Left forelimb (tissue), 1 donor: ENCODE measurements around the gene CBX8.

Experiments
- DNase-seq: peaks from one replicate; pipeline ENCODE4 v3.0.0-alpha.2; 2018; ENCODE audit warnings: low spot score

CBX8 gene

DNA sequence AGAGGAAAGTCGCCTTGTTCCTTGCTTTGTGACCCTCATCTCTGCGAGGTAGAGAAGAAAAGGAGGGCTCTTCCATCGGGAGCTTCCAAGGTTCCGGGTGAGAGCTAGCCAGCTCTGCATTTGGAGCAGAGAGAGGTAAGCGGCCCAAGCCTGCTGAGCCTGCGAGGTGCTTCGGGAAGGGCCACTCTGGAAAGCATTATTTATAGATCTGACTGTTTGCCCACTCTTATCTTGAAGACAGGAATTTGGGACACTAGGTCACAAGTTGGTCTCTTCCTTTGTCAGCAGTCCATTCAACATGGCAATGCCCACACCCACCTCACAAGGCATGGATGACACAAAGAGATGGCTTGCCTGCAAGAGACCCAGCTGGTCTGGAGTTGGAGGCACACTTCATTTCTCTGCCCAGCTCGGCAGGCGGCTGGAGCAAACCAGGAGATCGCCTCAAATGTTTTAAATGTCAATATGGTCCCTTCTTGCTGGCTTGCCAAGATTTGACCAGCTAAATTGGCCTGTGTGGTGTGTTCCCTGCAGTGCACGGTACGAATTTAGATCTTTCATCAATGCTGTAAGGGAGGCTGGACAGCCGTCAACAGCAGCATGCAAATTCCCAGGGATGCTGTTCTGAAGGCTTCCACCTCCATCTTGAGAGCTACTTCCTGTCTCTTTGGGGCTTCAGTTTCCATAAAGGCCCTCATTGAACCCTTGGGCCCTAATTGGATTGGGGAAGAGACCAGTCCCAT is 22.8 kb upstream of the CBX8 start:
- no peak for DNase-seq

DNA sequence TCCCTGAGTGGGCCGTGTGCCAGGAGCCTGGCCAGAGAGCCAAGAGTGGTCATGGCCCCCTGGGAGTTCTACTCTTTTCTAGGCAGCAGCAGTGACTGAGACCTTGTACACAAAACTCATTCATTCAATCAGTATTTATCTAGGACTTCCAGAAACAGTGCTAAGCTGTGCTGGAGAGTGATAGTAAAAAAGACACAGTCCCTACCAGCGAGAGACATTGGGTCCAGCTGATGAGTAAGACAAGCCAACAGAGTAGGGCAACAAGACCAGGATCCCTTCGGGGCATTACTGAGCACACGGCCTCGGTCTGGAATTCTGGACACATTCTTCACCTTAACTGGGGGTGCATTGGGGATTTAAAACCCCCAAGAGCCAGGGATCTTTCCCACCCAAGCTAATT is 22.2 kb upstream of the CBX8 start:
- no peak for DNase-seq

DNA sequence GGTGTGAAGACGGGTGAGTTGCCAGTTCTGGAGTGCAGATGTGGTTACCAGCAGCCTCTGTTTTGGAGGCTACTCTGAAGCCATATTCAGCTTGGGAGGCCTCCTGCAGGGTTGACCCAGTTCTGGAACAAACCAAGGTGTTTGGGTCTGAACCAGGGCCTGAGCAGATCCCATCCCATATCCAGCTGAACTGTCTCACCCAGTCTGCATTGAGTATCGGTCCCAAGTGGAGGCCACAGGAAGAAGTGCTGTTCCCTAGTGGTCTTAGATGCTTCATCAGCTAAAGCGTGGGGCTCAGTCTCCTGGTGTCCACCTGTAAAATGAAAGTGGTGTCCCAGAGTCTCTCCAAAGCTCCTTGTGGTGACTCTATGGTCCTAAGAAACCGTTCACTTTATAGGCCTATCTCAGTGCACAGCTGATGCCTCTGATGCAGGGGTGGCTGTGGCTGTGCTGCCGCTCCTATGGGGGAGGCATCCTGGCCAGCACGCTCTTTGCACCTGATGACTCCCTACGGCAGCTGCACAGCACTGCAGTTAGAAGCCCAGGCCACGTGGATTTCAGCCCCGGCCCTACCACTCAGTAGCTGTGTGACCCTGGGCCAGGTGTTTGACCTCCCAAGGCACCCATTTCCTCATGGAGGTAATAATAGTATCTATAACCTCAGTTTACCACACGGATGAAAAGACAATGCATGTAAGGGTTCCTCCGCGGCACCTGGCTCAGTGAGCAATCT is 21.3 kb upstream of the CBX8 start:
- DNase-seq = no peak

DNA sequence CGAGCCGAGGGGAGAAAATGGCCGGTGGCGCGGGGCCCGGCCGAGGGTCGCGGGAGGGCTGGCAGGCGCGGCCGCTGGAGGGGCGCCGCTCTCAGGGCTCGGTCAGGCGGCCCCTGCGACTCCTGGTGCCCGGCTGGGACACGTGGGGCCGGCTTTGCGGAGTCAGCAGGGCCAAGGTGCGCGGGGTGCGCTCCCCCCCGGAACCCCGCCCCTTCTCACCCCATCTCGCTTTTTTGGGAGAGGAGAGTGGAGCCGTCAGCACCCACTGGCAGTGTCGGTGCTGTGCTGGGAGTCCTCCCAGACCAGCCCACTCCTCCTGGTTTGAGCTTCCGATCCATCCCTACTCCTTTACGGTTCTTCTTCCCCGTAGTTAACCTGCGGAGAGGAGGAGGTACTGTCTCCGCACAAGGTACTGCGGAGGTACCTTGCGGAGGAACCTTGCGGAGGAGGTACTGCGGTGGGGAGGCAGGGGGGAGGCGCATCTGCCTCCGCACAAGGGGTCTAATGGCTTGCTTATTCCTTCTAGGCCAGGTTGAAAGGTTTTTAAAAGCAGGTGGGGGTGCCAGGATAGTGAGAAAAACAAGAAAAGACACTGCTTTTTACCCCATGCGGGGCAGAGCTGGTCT is 19.1 kb upstream of the CBX8 start:
- DNase-seq = no peak

DNA sequence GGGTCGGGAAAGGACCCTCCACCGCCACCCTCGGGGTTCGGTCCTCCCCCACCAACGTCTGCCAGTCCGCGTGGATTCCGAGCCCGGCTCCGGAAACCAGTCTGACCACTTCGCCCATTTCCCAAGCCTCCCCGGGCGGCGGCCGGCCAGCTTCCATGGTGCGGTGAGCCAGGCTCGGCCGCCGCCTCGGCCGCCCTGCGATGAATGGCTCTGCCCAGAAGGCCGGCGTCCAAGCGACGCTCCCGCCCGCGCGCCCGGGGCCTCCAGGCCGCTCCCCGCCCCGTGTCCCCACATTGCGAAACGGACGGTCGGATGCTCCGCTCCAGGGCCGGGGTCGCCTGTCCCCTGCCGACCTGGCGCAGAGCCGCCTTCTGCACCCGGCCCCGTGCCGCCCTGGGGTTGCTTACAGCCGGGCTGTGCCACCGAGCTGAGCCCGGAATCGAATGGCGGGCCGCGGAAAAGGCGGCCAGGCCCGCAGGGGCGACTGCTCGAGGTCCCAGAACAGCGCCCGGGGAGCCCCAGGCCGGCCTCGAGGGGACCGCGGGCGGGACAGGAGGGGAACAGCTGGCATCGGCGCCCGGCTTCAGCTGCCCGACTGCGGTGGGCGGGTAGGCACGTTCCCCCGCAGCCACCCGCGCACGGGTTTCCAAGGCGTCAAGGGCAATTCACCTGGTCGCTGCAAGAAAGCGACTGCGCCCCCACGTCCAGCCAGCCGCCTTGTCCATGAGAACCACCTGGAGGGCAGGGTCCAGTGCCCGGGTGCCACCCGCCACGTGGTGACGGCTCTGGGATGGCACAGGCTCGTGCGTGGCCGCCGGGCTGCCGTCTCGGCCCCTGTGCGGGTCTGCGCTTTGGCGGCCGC is 18.3 kb upstream of the CBX8 start:
- DNase-seq = no peak

DNA sequence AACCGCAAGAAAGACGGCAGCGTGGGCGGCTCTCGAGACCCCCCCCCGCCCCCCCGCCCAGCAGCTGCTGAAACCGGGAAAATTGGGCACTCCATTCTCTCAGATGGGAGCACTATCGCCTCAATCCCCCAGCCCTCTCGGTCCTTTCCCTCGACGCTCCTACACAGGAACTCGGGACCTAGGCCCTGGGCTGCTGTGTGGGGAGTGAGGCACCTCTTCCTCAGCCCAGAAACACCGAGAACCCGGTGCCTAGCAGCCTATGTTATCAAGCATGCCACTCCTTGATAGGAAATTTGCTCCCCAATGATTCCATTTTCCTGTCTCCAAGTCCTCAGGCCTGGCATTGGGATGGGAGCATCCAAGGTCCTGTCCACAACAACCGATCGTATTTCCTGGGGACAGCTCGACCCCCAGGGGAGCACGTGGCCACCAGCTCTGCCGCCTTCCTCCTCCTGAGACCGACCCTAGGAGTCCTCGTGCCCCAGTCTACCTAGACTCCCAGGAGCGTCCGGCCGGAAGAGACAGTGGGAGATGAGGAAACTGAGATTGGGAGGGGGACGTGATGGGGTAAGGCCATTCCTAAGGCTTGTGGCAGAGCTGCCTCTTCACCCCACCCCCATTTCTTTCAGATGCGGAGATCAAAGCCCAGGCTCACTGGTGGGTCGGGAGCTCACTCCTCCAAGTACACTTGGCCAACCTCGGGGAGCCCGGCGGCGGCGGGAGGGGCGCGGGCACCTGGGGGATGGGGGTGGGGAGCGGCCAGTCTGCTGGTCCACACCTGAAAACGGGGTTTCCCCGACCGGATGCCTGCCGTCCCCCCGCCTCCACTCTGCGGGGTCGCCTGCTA is 17.5 kb upstream of the CBX8 start:
- DNase-seq = no peak

DNA sequence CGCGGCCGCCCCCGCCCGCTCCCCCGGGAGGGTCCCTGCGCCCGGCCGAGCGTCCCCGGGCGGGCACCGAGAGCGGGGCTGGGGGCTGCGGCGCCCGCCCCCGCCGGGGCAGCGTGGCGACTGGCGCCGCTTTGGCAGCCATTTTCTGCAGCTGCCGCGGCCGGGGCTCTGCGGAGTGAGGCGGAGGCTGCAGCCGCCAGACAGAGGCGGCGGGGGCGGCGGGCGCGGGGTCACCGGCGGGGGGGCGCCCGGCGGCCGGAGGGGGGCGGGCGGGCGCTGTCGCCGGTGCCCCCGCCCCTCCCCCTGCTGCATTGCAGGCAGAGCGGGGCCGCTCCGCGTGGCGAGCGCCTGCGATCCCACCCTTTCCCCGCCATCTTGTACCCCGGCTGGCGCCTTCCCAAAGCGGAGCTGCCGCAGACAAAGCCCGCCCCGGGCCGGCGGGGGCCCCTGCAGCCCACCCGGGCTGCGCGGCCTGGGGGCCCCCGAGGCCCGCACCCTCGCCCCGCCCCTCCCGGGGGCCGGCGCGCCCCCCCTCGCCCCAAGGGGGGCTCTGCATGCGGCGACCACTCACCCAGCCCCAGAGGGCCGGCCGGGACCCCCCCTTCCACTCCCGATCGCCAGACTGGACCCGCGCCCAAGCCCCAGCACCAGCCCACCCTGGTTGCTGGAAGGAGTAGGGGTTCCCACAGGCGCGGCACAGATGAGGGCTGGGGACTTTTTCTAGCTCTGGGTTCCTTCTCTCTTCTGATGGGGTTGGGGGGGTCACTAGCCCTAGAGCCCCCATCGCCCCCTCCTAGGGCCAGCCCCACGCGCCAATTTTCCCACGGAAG is 16.6 kb upstream of the CBX8 start:
- no peak for DNase-seq

DNA sequence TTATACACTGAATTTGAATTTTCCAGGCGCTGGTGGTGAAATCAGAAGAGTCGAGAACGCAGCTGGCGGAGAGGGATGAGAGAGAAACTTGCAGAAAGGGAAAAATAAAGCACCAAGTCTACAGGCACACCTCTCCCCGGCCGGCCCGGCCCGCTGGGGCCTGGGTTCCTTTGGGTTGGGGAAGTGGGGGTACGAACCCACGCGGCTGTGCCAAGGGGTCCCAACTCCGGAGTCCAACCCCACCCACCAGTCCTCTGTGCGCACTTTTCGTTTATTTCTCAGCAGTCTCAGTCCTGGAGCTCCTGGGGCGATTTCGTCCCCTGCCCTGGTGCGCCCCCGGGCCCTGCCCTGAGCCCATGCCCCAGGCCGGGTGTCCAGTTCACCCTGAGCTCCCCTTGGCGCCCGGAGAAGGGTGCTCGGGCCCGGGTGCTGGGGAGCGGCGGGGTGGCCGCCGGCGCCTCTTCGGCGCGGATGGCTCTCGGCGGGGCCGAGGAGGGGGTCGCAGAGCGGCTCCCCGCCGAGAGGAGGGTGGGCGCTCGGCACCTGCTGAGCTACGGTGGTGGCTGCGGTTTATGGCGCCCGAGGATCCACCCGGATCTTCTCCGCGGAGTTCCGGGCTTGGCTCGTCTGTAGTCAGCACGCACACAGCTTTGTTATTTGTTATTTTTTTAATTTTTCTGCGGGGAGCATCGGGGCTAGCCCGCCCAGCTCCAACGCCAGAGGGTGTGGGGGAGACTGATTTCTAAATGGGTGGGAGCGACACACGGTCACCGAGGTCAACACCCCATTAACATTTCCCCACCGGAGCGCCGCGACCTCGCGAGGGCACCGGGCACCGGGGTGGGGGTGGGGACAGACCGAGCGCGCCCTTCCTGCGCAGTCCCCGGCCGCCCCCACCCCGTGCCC is 15.7 kb upstream of the CBX8 start:
- no peak for DNase-seq

DNA sequence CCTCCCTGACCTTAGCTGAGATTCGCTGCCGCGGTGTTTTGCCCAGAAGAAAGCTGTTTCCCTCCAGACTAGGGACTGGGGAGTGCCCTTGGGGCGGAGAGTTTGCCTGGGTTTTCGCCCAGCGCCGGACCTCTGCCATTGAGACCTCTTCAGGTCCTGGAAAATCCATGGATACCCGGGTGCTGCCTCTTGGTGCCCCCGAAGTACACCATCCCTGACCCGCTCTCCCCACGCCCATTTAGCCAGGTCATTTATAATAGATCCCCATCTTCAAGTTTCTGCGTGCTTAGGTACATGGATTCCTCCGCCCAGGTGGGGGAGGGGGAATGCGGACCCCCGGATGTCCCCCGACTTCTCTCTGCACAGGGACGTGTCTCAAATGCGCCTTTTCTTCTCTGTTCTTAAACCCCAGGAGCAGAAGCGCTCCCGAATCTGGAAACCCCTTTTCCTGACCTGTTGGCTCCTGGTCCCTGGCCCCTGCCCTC is 15.0 kb upstream of the CBX8 start:
- no peak for DNase-seq

DNA sequence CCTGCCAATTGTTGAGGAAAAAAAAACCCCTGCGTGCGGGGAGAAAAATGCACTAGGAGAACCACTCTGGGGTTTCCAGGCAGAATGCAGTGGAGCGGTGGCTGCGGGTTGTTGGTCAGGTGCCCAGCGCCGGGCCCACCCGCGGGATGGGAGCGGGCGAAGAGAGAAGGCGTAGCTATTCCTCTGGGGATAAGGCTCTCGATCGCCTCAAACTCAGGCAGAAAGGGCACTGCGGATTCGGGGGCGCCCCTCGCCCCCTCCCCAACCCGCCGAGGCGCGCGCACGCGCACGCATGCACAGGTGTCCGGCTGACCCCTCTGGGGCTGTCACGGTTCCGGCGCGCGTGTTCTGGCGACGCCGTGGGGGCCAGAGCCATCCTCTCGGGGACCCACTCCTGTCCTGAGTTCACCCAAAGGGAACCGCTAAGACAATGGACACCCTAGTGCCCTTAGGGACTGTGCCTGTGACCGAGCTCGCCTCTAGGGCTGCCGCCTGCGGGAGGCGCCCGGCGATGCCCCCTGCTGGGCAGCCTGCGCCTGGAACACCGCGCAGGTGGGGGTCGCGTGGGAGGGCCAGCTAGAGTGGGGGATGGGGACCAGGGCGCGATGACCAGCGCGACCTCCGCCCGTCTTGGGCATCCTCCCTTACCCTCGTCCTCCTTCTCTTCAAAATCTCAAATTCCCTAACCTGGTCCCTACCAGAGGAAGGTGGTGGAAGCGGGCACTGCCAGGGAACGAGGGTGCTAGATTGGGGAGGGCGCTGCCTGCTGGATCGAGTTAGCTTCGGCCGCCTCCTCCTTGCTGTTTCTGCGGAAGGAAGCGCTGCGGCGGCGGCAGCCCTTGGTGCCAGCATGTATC is 14.4 kb upstream of the CBX8 start:
- DNase-seq = no peak

DNA sequence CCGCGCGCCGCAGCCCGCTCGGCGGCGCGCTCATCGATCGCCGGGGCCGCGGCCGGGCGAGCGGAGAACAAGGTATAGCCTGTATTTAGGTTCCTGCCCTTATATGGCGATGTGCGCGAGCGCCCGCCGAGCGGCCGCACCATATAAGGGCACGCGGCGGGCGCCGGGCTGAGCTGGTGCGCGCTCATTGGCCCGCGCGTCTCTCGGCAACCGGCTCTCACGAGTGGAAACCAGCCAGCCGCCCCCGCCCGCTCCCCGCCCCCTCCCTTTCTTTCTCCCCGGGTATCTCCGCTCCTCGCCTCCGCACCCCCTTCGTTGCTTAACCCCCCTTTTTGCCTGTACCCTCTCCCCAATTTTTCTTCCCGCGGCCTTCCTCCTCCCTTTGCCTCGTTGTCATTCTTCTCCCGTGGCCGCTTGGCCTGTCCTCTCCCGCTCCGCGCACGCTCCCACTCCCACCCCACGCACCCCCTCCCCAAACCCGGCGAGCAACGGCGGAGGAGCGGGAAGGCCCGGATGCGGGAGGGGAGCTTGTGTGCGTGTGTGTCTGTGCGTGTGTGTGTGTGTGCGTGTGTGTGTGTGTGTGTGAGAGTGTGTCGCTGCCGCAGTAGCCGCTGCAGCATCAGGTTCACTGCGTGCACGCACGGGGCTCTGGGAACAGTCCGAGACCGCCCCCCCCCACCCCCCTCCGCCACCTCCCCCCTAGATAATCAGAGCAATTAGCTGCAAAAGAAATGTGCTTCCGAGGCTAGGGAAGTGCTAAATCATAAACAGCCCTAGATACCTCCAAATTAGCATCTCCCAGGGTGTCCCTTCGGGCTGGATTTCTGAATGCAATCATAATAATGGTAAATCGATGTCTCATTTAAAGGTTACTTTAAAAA is 13.5 kb upstream of the CBX8 start:
- DNase-seq = no peak

DNA sequence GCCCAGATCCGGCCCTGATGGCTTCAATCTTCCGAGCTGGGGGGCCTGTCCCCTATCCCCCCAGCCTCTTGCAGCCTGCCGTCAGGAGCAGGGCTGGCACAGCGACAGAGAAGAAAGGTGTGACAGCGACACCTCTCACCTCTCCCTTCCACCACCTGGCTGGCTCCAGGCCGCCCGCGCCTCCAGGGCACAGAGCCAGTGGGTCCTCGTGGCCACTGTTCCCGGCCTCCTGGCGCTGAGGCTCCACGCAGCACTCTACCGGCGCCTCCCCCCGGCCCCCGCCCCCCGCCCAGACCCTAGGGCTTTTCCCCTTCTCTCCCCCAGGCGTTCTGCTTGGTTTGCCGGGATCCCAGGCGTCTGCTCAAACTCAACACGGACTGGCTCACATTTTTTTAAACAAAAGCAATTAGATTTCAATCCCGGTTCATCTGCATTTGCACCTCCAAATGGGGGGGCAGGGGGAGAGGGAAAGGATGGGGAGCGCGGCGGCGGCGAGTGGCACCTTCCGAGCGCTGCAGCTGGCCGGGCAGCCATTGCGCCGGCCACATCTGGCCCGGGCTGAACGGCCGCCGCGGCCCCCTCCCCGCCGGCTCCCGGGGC is 12.8 kb upstream of the CBX8 start:
- DNase-seq = no peak

DNA sequence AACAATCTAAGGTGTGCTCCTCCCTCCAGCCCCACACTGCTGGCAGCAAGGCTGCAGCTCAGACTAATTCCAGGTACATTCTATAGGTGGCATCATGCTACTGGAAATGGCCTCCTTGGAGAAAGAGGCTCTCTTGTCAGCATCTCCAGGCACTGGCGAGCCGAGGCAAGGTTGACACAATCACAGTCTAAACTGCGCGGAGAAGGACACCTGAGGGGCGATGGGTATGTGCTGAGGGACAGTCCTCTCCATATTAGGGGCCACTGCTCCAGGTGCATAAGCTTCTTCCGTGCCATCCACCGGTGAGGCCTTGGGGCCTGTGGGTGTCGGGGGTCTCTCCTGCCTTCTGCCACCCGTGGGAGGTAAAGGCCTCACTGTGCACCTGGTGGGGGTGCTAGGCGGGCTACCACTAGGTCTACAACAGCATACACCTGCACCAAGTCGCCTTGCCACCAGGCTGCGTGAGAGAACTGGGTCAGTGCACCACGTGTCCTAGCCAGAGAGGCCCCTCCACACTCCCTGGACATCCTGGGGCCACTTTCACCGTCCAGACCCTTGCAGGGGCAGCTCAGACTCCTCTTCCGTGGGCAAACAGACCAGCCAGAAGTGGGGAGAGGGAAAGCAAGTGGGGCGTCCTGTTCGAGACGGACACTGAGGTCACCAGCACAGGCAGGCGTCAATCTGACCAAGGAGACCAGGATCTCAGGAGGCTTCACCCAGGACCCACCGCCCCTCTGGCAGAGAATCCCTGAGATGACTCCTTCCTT is 12.1 kb upstream of the CBX8 start:
- no peak for DNase-seq

DNA sequence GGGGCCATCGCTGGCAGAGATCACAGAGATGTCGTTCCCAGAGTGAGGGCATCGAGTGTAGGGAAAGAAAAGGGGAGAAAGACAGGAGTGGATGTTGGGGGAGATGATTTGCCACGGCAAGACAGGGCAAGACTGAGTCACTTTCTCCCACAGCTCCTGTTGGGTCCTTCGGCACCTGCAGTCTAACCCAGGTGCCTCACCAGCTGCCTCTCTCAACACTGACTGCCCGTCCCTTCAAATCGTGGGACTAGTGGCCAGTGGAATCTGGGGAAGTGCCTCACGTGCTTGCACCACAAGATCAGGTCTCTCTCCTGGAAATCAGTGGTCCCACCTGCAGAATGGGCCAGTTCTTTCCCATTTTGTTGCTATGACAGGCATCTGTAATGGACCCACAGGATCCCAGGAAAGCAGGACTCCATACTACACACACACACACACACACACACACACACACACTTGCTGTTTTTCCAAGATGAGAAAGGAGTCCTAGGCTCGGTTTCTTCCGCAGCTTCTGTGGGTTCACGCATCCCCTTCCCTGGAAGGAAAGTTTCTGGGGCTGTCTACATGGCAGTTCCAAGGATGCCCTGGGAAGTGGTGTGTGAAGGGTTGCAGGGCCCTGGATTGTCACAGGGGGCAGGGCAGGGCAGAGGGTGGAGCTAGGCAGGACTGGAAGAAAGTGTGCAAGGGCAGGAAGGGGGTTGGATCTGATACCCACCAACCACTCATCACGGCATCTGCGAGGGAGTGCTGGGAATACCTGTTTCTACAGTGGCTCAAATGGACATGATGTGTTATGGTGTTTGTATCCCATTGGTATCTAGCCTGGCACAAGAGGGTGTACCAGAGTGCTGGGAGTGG is 10.2 kb upstream of the CBX8 start:
- DNase-seq = no peak

DNA sequence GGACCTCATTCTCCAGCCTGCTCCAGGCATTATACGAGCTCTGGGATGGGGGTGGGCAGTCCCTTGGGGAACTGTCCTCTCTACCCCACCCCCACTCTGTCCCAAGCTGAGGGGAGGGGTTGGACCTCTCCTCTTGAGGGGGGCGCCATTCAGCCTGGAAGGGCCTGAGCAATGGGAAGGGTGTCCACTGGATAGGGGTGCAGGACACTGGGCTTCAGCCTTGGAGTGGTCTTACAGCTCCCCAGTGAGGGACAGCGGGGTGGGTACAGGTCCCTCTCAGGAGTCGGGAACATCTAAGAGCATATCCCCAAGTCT is 9.5 kb upstream of the CBX8 start:
- no peak for DNase-seq
